OCI-LY1 (cell line): ENCODE data around the gene TNS1.

Experiments
- H2AFZ ChIP-seq: fragments of 200-600 bp; sonication (generic), shearing (Covaris generic); 2 replicates; pipeline ENCODE4 v1.6.0; 2014; ENCODE audit warnings: antibody characterized with exemption, mild to moderate bottlenecking, low read length
- H3F3A ChIP-seq: fragments of 200-600 bp; sonication (generic), shearing (Covaris generic); 2 replicates; pipeline ENCODE4 v1.6.0; 2014; ENCODE audit warnings: mild to moderate bottlenecking, antibody characterized with exemption, low read length, moderate library complexity; ENCODE audit not compliant: insufficient read depth
- H3K27ac ChIP-seq: fragments of 200-600 bp; sonication (generic); 2 replicates; pipeline ENCODE4 v1.5.1; 2014; ENCODE audit warnings: low read length, mixed run types, mild to moderate bottlenecking, low read depth; ENCODE audit not compliant: poor library complexity, severe bottlenecking
- H3K27me3 ChIP-seq: fragments of 200-600 bp; sonication (generic); 2 replicates; pipeline ENCODE4 v1.6.0; 2014; ENCODE audit warnings: antibody characterized with exemption, mild to moderate bottlenecking, low read length, moderate library complexity; ENCODE audit not compliant: insufficient read depth
- H3K36me3 ChIP-seq: fragments of 200-600 bp; sonication (generic); 2 replicates; pipeline ENCODE4 v1.6.1; 2014; ENCODE audit warnings: mild to moderate bottlenecking, antibody characterized with exemption, low read length, moderate library complexity, mixed read lengths; ENCODE audit not compliant: insufficient read depth
- H3K4me1 ChIP-seq: fragments of 200-600 bp; sonication (generic); 2 replicates; pipeline ENCODE4 v1.5.1; 2014; ENCODE audit warnings: mild to moderate bottlenecking, low read length, moderate library complexity; ENCODE audit not compliant: insufficient read depth, severe bottlenecking
- H3K4me2 ChIP-seq: fragments of 200-600 bp; sonication (generic), shearing (Covaris generic); 2 replicates; pipeline ENCODE4 v1.6.1; 2014; ENCODE audit warnings: low read length
- H3K4me3 ChIP-seq: fragments of 200-600 bp; sonication (generic); 2 replicates; pipeline ENCODE4 v1.5.1; 2014; ENCODE audit warnings: low read length, low read depth, mild to moderate bottlenecking, mixed read lengths; ENCODE audit not compliant: poor library complexity, severe bottlenecking
- H3K79me2 ChIP-seq: fragments of 200-600 bp; shearing (Covaris generic); 2 replicates; pipeline ENCODE4 v1.6.1; 2016; ENCODE audit warnings: mixed run types, low read length, mixed read lengths; ENCODE audit not compliant: insufficient read depth
- H3K9ac ChIP-seq: fragments of 200-600 bp; sonication (generic), shearing (Covaris generic); 2 replicates; pipeline ENCODE4 v1.6.1; 2014; ENCODE audit warnings: mild to moderate bottlenecking, low read length, mixed read lengths
- H3K9me2 ChIP-seq: fragments of 200-600 bp; sonication (generic), shearing (Covaris generic); 2 replicates; pipeline ENCODE4 v1.6.1; 2014; ENCODE audit warnings: low read depth, mild to moderate bottlenecking, low read length, mixed read lengths
- H3K9me3 ChIP-seq: fragments of 200-600 bp; shearing (Covaris generic); 2 replicates; pipeline ENCODE4 v1.6.1; 2014; ENCODE audit warnings: low read length, mixed read lengths
- H4K20me1 ChIP-seq: fragments of 200-600 bp; sonication (generic), shearing (Covaris generic); 2 replicates; pipeline ENCODE4 v1.6.0; 2016; ENCODE audit warnings: mild to moderate bottlenecking, low read length; ENCODE audit not compliant: insufficient read depth
- CTCF ChIP-seq: fragments of 200-600 bp; sonication (generic), shearing (Covaris generic); IDR thresholded peaks from 2 replicates; pipeline ENCODE4 v1.5.1; 2017; ENCODE audit warnings: mild to moderate bottlenecking, antibody characterized with exemption, low read length, moderate library complexity, mixed read lengths
- EZH2 ChIP-seq: fragments of 200-600 bp; sonication (generic), shearing (Covaris generic); IDR thresholded peaks from 2 replicates; pipeline ENCODE4 v1.8.0; 2017; ENCODE audit warnings: borderline replicate concordance, mixed run types, mild to moderate bottlenecking, antibody characterized with exemption, low read length, moderate library complexity, mixed read lengths

The TNS1 gene

GRCh38 chr2:217851191-217852020 lies 151.4 kb downstream of the TNS1 start:
- TF ChIP-seq EZH2 (no peak), CTCF (no peak)

GRCh38 chr2:217849154-217849975 lies 153.4 kb downstream of the TNS1 start:
- no peaks in the 10 kb centered on the region for H3K9me3 ChIP-seq
- no peaks in the 10 kb centered on the region for H3K79me2 ChIP-seq
- no peak overlapping the region for H3K9ac ChIP-seq
- H3K27ac ChIP-seq = no peak overlapping the region
- H3K36me3 ChIP-seq = no peaks in the 10 kb centered on the region
- H2AFZ ChIP-seq = no peak overlapping the region
- H4K20me1 ChIP-seq = no peaks in the 10 kb centered on the region
- TF ChIP-seq CTCF = no peak
- TF ChIP-seq EZH2 = no peak
- H3K27me3 ChIP-seq = no peaks in the 10 kb centered on the region
- H3F3A ChIP-seq = no peaks in the 10 kb centered on the region
- no peaks in the 10 kb centered on the region for H3K4me1 ChIP-seq
- no peak overlapping the region for H3K4me3 ChIP-seq
- no peak overlapping the region for H3K4me2 ChIP-seq
- H3K9me2 ChIP-seq = no peaks in the 10 kb centered on the region

More at GRCh38 chr2:217851191-217852020, 151.4 kb downstream of the TNS1 start:
- Histone ChIP-seq H3K4me3 (no peak overlapping the region), H2AFZ (no peak overlapping the region), H3K4me1 (no peaks in the 10 kb centered on the region), H3K9me2 (no peaks in the 10 kb centered on the region), H3K9me3 (no peaks in the 10 kb centered on the region), H3K27ac (no peak overlapping the region), H4K20me1 (no peaks in the 10 kb centered on the region), H3K27me3 (no peaks in the 10 kb centered on the region), H3K9ac (no peak overlapping the region), H3K36me3 (no peaks in the 10 kb centered on the region), H3K79me2 (no peaks in the 10 kb centered on the region), H3F3A (no peaks in the 10 kb centered on the region), H3K4me2 (no peak overlapping the region)

- H3K27ac ChIP-seq = no peak overlapping the region
- no peaks in the 10 kb centered on the region for H3K9me2 ChIP-seq
- no peaks in the 10 kb centered on the region for H3K27me3 ChIP-seq
- TF ChIP-seq CTCF (no peak), EZH2 (no peak)
- H3K36me3 ChIP-seq = no peaks in the 10 kb centered on the region
- no peaks in the 10 kb centered on the region for H4K20me1 ChIP-seq
- H3K4me1 ChIP-seq = no peaks in the 10 kb centered on the region
- H3K4me3 ChIP-seq = no peak overlapping the region
- no peaks in the 10 kb centered on the region for H3K9me3 ChIP-seq
- no peak overlapping the region for H2AFZ ChIP-seq
- H3K9ac ChIP-seq = no peak overlapping the region
- H3K79me2 ChIP-seq = no peaks in the 10 kb centered on the region
- no peaks in the 10 kb centered on the region for H3F3A ChIP-seq
- H3K4me2 ChIP-seq = no peak overlapping the region
These were observed 154.3 kb downstream of the TNS1 start for GRCh38 chr2:217848351-217848957.
